GM19238 (cell line): Measurements from ENCODE around the gene CTNND2.

ENCODE experiments used
- DNase-seq: peaks from one replicate; pipeline ENCODE4 v3.0.0; 2011; ENCODE audit warnings: low spot score; ENCODE audit not compliant: insufficient read length

The CTNND2 gene

GRCh38 chr5:11197726-11198125 is 706.5 kb downstream of the CTNND2 start:
- DNase-seq = no peak

- no peak for DNase-seq
These were observed 712.6 kb downstream of the CTNND2 start for GRCh38 chr5:11191673-11192072.

DNA sequence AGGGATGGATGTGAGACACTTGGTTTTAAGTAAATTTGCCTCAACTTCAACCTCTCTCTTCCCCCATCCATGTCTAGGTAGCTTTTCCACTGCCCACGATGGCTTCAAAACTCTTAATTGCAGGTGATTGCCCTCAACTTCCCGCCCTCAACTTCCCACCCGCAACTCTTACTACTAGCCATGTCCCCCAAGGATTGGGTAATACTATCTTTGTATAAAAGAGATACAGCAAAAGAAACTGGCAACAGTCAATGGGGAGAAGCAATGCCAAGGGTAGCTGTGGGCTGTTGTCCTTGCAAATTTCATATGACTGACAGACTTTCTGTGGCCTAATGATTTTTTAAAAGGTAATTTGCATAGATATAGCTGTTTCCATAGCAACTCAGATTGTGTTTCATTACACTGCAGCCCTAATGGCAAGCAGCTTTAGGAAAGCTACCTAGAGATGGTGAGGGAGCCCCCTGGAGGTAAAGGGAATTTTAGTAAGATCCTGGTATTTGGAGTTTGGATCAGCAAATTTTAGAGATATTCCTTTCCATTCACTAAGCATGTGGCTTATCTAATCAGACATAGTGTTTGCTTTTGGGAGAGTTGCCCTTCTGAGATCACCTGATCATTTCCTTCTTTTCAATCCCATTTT is 721.7 kb downstream of the CTNND2 start:
- DNase-seq = no peak

DNA sequence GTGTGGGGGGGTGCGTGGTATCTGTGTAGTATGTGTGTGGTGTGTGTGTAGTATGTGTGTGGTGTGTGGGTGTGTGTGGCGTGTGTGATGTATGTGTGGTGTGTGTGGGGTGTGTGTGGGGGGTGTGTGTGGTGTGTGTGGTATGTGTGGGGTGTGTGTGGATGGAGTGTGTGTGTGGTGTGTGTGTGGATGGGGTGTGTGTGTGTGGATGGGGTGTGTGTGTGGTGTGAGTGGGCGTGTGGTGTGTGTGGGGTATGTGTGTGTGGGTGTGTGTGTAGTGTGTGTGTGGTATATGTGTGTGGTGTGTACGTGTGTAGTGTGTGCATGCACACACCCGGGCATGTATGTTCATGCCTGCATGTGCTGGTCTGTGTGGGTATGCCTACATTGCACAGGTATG is 722.3 kb downstream of the CTNND2 start:
- no peak for DNase-seq

DNA sequence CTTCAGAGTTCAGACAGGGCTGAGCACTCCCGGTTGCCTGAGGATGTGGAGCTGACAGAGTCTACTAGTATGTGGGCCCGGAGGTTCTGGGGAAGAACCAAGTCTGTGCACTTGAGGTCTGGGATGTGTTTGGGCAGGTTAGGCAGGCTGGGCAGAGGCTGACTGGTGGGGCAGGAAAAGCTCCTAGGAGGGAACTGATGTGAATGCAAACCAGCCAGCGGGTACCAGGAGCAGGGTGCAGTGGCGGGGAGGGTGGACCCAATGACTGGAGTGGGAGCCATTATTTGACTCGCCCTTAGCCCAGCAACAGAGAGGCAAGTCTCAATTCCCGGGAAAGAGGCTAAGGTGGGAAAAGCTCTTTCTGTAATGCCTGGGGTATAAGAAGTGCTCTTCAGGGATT is 723.4 kb downstream of the CTNND2 start:
- DNase-seq = no peak

- DNase-seq = no peak
These were observed 726.1 kb downstream of the CTNND2 start for GRCh38 chr5:11177999-11178711.

DNA sequence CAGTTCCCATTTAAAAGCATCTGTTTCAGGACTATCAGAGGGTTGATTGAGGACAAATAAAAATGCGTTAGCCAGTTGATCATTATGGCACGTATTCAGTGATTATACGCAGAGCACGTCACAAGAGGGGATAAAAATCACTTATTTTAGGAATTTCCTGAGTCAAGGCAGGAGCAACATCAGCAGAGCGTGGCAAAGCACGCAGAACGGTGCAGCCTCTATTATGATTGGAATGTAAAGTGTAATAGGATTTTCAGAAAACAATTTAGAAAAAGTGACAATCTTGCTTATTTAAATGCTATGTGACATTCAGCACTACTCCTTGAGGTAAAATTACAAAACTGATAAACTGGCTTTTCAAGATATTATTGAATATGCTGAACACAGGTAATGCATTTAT is 729.7 kb downstream of the CTNND2 start:
- no peak for DNase-seq

DNA sequence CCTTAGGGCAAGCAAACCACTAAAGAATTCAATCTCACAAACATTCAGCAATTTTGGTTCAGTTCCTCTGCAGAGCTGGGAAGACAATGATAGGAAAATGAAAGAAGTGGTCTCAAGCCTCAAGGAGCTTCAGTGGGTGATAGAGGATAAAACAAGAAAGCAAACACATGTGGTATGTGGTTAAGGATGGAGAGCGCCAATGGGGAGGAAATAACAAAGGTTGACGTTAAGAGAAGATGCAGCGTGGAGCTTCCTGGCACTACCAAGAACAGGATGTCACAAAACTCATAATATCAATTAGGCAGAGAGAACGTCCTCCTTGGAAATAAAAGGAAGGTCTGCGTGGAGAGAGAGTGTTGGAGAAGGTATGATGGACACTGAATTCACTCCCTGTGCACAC is 731.8 kb downstream of the CTNND2 start:
- no peak for DNase-seq

GRCh38 chr5:11171236-11171635 is 733.0 kb downstream of the CTNND2 start:
- no peak for DNase-seq

DNA sequence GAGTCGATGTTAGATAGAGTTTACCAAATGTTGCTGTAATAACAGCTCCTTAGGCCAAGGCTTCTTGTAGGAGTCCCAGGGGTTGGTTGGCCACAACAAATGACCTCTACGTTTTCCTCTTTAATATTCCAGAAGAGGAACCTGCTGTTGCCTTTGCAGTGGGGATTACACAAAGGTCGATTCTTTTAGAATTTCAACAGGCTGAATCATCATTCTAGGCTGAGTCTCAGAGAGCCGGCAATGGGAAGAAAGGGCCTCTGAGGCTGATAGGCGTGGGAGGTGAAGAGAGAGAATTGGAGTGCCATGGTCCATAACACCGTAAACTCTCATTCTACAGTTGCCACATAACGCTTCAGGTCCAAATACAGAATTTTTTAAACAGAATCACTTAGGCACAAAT is 737.3 kb downstream of the CTNND2 start:
- DNase-seq = no peak

GRCh38 chr5:11164531-11165294 is 739.5 kb downstream of the CTNND2 start:
- no peak for DNase-seq

GRCh38 chr5:11157132-11157531 is 747.1 kb downstream of the CTNND2 start:
- no peak for DNase-seq

DNA sequence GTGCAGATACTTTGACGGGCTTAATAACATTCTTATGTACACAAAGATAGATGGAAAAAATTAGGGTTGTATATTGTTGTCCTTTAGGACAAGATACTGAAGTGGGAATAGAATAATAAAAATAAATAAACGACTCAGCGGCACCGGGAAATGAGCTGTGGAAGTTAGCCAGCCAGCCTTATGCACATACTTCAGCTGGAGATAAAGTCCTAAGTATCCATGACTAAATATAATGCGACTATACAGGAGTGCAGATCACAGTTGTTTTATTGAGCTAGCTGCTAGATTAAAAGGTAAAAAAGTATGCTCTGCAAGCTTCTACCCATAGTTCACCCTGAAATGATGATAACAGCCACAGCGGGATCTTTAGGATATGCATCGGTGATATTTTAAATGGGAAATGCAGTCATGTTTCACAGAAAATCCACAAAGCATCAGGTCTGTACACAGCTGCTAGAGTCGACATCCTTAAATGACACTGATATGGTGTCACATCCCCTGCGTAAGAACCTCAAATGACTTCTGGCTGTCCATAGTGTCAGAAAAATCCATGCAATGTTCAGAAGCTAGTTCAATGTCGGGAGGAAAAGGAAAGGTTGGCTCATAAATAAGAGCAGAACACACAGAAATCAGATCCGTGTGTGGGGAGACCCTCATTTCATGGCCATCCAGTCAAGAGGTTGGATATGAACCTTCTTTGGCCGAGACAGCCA is 750.4 kb downstream of the CTNND2 start:
- DNase-seq = no peak

DNA sequence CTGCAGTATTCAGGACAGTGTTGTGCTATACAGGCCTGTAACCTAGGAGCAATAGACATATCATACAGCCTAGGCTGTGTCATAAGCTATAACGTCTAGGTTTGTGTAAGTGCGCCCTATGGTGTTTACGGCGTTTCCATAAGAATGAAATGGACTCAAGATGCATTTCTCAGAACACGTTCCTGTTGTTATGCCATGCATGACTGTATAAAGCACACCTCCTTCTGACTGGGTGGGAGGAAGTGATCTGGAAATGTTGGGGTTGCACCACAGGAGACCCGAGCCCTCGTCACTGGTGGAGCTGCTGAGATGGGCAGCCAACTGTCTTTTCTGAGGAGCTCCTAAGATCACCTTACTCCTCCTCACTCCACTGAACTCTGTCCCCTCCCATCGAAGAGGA is 751.9 kb downstream of the CTNND2 start:
- DNase-seq = no peak

GRCh38 chr5:11150976-11151375 is 753.3 kb downstream of the CTNND2 start:
- DNase-seq = no peak

DNA sequence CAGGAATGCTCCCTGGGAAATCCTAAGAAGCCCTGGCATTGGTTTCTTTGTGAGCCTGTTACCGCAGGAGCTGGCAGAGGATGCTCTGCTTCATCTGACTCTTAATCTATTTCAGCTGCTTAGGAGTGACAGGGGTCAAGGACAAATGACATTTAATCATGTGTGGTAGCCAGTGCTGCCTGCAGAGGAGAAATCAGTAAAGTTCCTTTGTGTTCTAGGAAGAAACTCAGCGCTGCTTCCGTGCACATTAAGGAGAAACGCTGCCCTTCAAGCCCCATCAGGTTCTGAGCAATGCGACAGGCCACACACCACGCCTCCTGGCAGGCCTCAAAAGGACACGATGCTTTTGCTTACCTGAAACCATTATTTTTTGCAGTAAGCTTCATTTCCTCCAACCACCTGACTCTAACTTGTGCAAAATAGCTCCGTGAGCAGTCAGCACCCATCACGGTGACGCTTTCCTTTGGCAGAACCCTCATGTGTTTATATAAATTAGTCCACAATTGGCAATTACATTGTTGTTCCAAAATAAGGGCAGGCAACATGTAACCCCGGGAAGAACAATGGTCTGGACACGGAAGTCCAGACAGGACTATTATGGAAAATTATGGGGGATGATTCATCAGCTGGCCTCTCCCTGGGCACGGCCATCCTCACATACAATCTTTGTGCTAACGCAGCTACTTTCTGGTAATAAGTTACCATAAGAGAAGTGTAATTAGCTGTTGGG is 755.3 kb downstream of the CTNND2 start:
- DNase-seq = no peak

DNA sequence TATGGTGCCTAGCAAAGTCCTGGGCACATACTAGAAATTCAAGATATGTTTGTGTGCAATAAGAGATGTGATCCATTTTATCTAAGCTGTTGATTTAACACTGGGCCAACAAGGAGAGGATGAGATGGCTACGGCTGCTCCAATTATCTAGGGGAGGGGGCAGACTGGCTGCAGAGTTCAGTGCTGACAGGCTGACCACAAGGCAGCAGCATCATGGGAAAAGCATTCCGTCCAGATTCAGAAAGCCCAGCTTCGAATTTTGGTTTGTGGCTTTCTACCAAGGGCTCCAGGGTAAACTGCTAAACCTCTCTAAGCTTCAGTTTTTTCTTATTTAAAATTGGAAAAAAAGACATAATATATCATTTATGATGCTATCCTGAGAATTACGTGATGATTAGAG is 758.1 kb downstream of the CTNND2 start:
- no peak for DNase-seq

- DNase-seq = no peak
These were observed 760.6 kb downstream of the CTNND2 start for GRCh38 chr5:11143456-11144267.

DNA sequence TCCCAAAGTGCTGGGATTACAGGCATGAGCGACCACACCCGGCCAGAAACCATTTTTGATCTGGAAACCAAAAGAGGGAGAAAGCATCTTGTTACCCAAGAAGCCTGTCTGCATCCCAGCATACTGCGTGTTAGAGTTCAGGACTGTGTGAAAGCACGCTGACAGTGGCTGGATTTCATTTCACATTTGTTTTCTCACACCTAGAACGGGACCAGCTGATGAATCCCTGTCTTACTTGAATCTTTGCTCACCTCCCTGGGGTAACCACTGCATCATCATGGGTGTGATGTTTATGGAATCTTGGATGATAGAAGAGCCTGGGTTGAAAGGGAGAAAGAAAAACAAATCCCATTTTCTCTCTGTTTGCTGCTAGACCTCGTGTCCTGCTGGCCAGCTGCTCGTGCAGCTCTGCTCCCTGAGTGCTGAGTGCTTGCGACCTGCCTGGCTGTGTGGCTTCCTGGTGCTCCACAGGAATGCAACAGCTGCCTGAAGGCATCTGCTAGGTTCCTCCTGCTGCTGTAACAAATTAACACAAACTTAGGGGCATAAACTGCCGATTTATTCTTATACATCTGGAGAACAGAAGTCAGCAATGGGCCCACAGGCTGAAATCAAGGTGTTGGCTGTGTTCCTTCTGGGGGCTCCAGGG is 764.9 kb downstream of the CTNND2 start:
- DNase-seq = no peak

DNA sequence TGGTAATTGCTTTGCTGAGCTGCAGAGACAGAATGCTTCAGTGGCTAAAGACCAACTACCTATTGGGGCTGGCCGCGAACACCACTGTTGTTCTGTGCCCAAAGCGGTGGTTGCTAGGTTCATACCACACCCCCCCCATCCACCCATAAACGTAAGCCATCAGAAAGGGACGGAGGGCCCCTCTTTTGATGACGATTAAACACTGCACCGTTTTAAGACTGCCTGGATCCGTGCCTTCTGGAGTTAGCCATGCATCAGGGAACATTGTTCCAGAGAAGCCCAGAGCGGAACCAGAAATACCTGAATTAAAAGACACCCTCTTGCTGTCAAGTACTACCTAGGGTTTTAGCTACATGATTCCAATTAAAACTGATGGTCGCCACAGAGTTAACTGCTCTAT is 774.1 kb downstream of the CTNND2 start:
- DNase-seq = no peak
